IMR-90 (cell line): ENCODE data around the gene LAP3. TPM values are rescaled to one million over a fixed set of nuclear protein-coding genes. Genes with fewer than 3 reads are reported as not detected.

Source experiments
- ATAC-seq: fragments of 200-7000 bp; cut with Tn5 transposase; 2 replicates; pipeline ENCODE4 v1.9.1; 2020; ENCODE audit warnings: low read depth, mild to moderate bottlenecking, moderate library complexity
- BruUV-seq: library from RNA; stranded (reverse); fragments of 400-500 nt; replicated peaks from 2 replicates; lab custom pipeline; 2021; lab: Mats Ljungman, UMichigan
- CTCF ChIA-PET: fragments of 300-600 bp; formaldehyde crosslinking; extraction: SDS; loops from one replicate; lab custom pipeline; 2021; ENCODE audit warnings: antibody characterized with exemption; lab: Yijun Ruan, JAX
- POLR2A ChIA-PET: fragments of 300-600 bp; sonication (Branson Sonifier 250); formaldehyde crosslinking; loops from one replicate; lab custom pipeline; 2022; ENCODE audit warnings: antibody characterized with exemption; ENCODE audit not compliant: unreplicated experiment; lab: Charles Lee
- DNase-seq: peaks from one replicate; pipeline ENCODE4 v3.0.0; 2013
- H2AFZ ChIP-seq: replicated peaks from 2 replicates; pipeline ENCODE3; 2013; ENCODE audit warnings: low read length, mild to moderate bottlenecking; ENCODE audit not compliant: poor library complexity
- H2AK5ac ChIP-seq: 2 replicates; pipeline ENCODE4 v1.6.1; 2013; ENCODE audit warnings: low read depth, low read length, inconsistent platforms
- H2AK9ac ChIP-seq: replicated peaks from 2 replicates; pipeline ENCODE3; 2013; ENCODE audit warnings: mild to moderate bottlenecking, low read depth, low read length, moderate library complexity; ENCODE audit not compliant: poor library complexity
- H2BK120ac ChIP-seq: 2 replicates; pipeline ENCODE4 v1.6.1; 2013; ENCODE audit warnings: low read depth, low read length, inconsistent platforms
- H2BK15ac ChIP-seq: 3 replicates; pipeline ENCODE4 v1.6.1; 2013; ENCODE audit warnings: low read depth, low read length, inconsistent platforms
- H2BK20ac ChIP-seq: 2 replicates; pipeline ENCODE4 v1.6.1; 2013; ENCODE audit warnings: low read depth, mild to moderate bottlenecking, inconsistent platforms, low read length, moderate library complexity
- H2BK5ac ChIP-seq: 2 replicates; pipeline ENCODE4 v1.6.1; 2013; ENCODE audit warnings: mild to moderate bottlenecking, low read depth, low read length, inconsistent platforms; ENCODE audit not compliant: poor library complexity, severe bottlenecking
- H3K14ac ChIP-seq: replicated peaks from 2 replicates; pipeline ENCODE4 v1.6.1; 2013; ENCODE audit warnings: low read depth, low read length, inconsistent platforms
- H3K18ac ChIP-seq: 2 replicates; pipeline ENCODE4 v1.6.1; 2013; ENCODE audit warnings: low read depth, low read length, control low read depth
- H3K23ac ChIP-seq: 2 replicates; pipeline ENCODE4 v1.6.1; 2013; ENCODE audit warnings: low read depth, low read length, inconsistent platforms
- H3K27ac ChIP-seq: 2 replicates; pipeline ENCODE4 v1.5.1; 2013; ENCODE audit warnings: mild to moderate bottlenecking, control low read depth, low read length; ENCODE audit not compliant: insufficient read depth
- H3K27me3 ChIP-seq: 2 replicates; pipeline ENCODE4 v1.6.1; 2013; ENCODE audit warnings: low read length; ENCODE audit not compliant: control insufficient read depth, insufficient read depth
- H3K36me3 ChIP-seq: 2 replicates; pipeline ENCODE4 v1.6.1; 2013; ENCODE audit warnings: low read length, mixed read lengths; ENCODE audit not compliant: control insufficient read depth, insufficient read depth
- H3K4ac ChIP-seq: 2 replicates; pipeline ENCODE4 v1.6.1; 2013; ENCODE audit warnings: low read depth, low read length, inconsistent platforms
- H3K4me1 ChIP-seq: 2 replicates; pipeline ENCODE4 v1.6.1; 2013; ENCODE audit warnings: low read length, mixed read lengths; ENCODE audit not compliant: control insufficient read depth, insufficient read depth
- H3K4me2 ChIP-seq: 2 replicates; pipeline ENCODE4 v1.6.1; 2013; ENCODE audit warnings: low read depth, mild to moderate bottlenecking, control low read depth, low read length, moderate library complexity
- H3K4me3 ChIP-seq: 2 replicates; pipeline ENCODE4 v1.5.1; 2013; ENCODE audit warnings: low read depth, mild to moderate bottlenecking, control low read depth, low read length, moderate library complexity; ENCODE audit not compliant: insufficient read depth
- H3K56ac ChIP-seq: 2 replicates; pipeline ENCODE4 v1.6.1; 2013; ENCODE audit warnings: low read length, inconsistent platforms; ENCODE audit not compliant: insufficient read depth; ENCODE audit errors: extremely low read depth
- H3K79me1 ChIP-seq, 2 experiments: 2 replicates each; pipeline ENCODE4 v1.6.1; 2013; ENCODE audit warnings: low read length in 2 of 2, inconsistent platforms in 1 of 2, low read depth in 1 of 2
- H3K9ac ChIP-seq: 2 replicates; pipeline ENCODE4 v1.6.1; 2013; ENCODE audit warnings: low read depth, low read length, control low read depth
- H3K9me1 ChIP-seq: 2 replicates; pipeline ENCODE4 v1.6.1; 2013; ENCODE audit warnings: low read length, inconsistent platforms; ENCODE audit not compliant: insufficient read depth
- H3K9me3 ChIP-seq: 2 replicates; pipeline ENCODE4 v1.6.1; 2013; ENCODE audit warnings: low read length; ENCODE audit not compliant: control insufficient read depth, insufficient read depth
- H4K20me1 ChIP-seq: 2 replicates; pipeline ENCODE4 v1.6.1; 2013; ENCODE audit warnings: low read length, inconsistent platforms; ENCODE audit not compliant: insufficient read depth
- H4K5ac ChIP-seq: 2 replicates; pipeline ENCODE4 v1.6.1; 2013; ENCODE audit warnings: mild to moderate bottlenecking, low read depth, low read length, control low read depth
- H4K8ac ChIP-seq, 2 experiments: 2 replicates each; pipeline ENCODE4 v1.6.1; 2013; ENCODE audit warnings: low read depth in 2 of 2, low read length in 2 of 2, control low read depth in 1 of 2, inconsistent platforms in 1 of 2
- H4K91ac ChIP-seq: 2 replicates; pipeline ENCODE4 v1.6.1; 2013; ENCODE audit warnings: low read depth, low read length, inconsistent platforms; ENCODE audit not compliant: insufficient read depth
- BHLHE40 ChIP-seq: fragments of 150-350 bp; IDR thresholded peaks from 2 replicates; pipeline ENCODE4 v1.6.1; 2016; ENCODE audit warnings: mild to moderate bottlenecking, low read depth, low read length
- CEBPB ChIP-seq: IDR thresholded peaks from 2 replicates; pipeline ENCODE4 v1.6.1; 2012; ENCODE audit warnings: low read depth, low read length, improper control_type of control experiment
- CHD1 ChIP-seq: IDR thresholded peaks from 2 replicates; pipeline ENCODE4 v1.6.1; 2012; ENCODE audit warnings: low read depth, low read length, improper control_type of control experiment
- MAFK ChIP-seq: IDR thresholded peaks from 2 replicates; pipeline ENCODE4 v1.6.1; 2012; ENCODE audit warnings: low read depth, low read length, improper control_type of control experiment
- MAZ ChIP-seq: IDR thresholded peaks from 2 replicates; pipeline ENCODE4 v1.6.1; 2012; ENCODE audit warnings: low read depth, mild to moderate bottlenecking, low read length, improper control_type of control experiment, moderate library complexity, borderline replicate concordance
- RCOR1 ChIP-seq: IDR thresholded peaks from 2 replicates; pipeline ENCODE4 v1.6.1; 2012; ENCODE audit warnings: mild to moderate bottlenecking, low read length, improper control_type of control experiment; ENCODE audit not compliant: insufficient replicate concordance
- SMC3 ChIP-seq: fragments of 150-350 bp; IDR thresholded peaks from 2 replicates; pipeline ENCODE4 v1.6.1; 2016; ENCODE audit warnings: low read depth, mild to moderate bottlenecking, antibody characterized with exemption, low read length, moderate library complexity
- WGBS, 2 experiments: methylation state at CpG; one replicate each; pipeline versions ENCODE4 v1.1.5 to v1.1.7; 2013; ENCODE audit warnings: missing lambda C conversion rate in 2 of 2; ENCODE audit not compliant: insufficient read length in 1 of 2; ENCODE audit errors: extremely low coverage in 2 of 2; 5-methylcytosine and 5-hydroxymethylcytosine counted together
- dilution Hi-C: fragments of 300-500 bp; cut with HindIII; formaldehyde crosslinking; loops from one replicate; pipeline ENCODE4 v1.14.3; 2018; ENCODE audit warnings: low sequenced_read_pairs; ENCODE audit not compliant: unreplicated experiment
- in situ Hi-C: fragments of 300-500 bp; cut with MboI; formaldehyde crosslinking; loops from 3 replicates; pipeline ENCODE4 v1.14.3; 2019; ENCODE audit warnings: low sequenced_read_pairs, inconsistent platforms, mixed read lengths
- intact Hi-C: fragments of 100-400 bp; cut with micrococcal nuclease; formaldehyde crosslinking; loops from 2 replicates; pipeline ENCODE4 v1.10.0; 2022
- polyA plus RNA-seq, 3 experiments: library from polyadenylated mRNA; depleted of rRNA; stranded (reverse); fragments of >200 nt; gene quantifications; 2 replicates each; pipeline ENCODE4 v1.2.3, GENCODE V29; 2012; ENCODE audit warnings: low replicate concordance in 1 of 3
- total RNA-seq: library from RNA; depleted of rRNA; stranded (reverse); fragments of >200 nt; gene quantifications from 2 replicates; pipeline ENCODE4 v1.2.3, GENCODE V29; 2012

LAP3 gene
- total and polyA plus RNA-seq, 2 of the 4 experiments (the other 2 are of a cell fraction), result 57.9 to 91.6 TPM

DNA sequence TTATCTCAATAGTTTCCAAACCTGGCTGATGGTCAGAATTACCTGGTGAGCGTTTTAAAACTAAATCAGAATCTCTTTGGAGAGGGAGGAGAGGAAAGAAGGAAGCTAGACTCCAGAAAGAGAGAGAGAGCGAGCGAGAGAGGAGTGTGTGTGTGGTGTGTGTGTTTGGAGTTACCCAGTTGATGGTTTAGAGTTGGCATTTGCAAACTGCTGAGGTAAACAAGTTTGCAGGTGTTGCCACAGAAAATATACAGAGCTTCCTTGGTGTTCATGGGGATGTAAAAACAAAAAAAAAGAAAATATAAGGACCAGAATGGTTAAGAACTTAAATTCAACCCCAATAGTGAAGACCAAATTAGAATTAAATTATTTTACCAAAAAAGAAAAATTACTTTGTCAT, 26.4 kb upstream of the LAP3 start:
- Histone ChIP-seq H3K56ac (no peak overlapping the region), H3K4ac (no peak overlapping the region), H3K18ac (no peak overlapping the region), H3K36me3 (no peaks in the 10 kb centered on the region), H3K9me1 (no peaks in the 10 kb centered on the region), H2BK120ac (no peak overlapping the region), H3K9me3 (no peaks in the 10 kb centered on the region), H3K27ac (no peak overlapping the region), H4K91ac (no peak overlapping the region), H2BK15ac (no peak overlapping the region), H2AFZ (no peak overlapping the region), H3K79me1 (no peaks in the 10 kb centered on the region), H4K5ac (no peak overlapping the region), H3K4me3 (no peak overlapping the region), H3K14ac (no peak overlapping the region), H4K8ac (no peak overlapping the region), H2AK5ac (no peak overlapping the region), H3K27me3 (peaks cover 12% of the 10 kb centered on the region), H2BK5ac (no peak overlapping the region), H3K4me2 (no peak overlapping the region), H3K9ac (no peak overlapping the region), H2BK20ac (no peak overlapping the region), H2AK9ac (no peak overlapping the region), H3K4me1 (no peaks in the 10 kb centered on the region), H4K20me1 (no peaks in the 10 kb centered on the region), H3K23ac (no peak overlapping the region)
- TF ChIP-seq SMC3 (no peak), MAZ (no peak), MAFK (peak; percentile 42), CHD1 (no peak), RCOR1 (no peak), BHLHE40 (no peak), CEBPB (no peak)
- POLR2A ChIA-PET, result no interaction called here
- ATAC-seq (no peak), DNase-seq (no peak)
- intact Hi-C loops (no loop called here), in situ Hi-C loops (no loop called here), dilution Hi-C loops (no loop called here)
- 80 to 100% methylated on average over 1 to 2 of the region's 3 CpGs for WGBS, 2 experiments
- BruUV-seq, result no TSS peak
- CTCF ChIA-PET, result interaction anchor here (0.6 kb wide), 1 partner anchor 1037 kb away, joined by 3 read pairs; no protein-coding TSS in a partner anchor
